ENCODE results near the gene NPSR1.

DNA sequence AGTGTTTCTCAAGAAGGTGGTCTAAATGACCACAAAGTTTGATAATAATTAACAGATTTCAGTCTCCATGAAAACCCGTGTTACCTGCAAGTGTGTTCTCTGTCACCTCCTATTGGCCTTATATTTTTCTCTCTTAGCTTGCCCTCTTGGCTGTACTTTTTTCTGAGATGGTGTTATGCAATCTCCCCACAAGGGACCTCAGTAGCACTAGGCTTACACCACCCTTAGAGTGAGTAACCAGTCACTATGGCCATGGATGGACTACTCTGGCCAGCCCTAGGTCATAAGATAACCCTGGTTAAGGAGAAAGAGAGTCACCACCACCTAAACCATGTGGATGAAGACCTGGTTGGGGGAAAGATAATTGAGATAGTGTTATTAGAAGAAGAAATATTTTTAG is 76.8 kb downstream of the NPSR1 start:
- TF ChIP-seq, protein P1, sequence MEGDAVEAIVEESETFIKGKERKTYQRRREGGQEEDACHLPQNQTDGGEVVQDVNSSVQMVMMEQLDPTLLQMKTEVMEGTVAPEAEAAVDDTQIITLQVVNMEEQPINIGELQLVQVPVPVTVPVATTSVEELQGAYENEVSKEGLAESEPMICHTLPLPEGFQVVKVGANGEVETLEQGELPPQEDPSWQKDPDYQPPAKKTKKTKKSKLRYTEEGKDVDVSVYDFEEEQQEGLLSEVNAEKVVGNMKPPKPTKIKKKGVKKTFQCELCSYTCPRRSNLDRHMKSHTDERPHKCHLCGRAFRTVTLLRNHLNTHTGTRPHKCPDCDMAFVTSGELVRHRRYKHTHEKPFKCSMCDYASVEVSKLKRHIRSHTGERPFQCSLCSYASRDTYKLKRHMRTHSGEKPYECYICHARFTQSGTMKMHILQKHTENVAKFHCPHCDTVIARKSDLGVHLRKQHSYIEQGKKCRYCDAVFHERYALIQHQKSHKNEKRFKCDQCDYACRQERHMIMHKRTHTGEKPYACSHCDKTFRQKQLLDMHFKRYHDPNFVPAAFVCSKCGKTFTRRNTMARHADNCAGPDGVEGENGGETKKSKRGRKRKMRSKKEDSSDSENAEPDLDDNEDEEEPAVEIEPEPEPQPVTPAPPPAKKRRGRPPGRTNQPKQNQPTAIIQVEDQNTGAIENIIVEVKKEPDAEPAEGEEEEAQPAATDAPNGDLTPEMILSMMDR (IDR thresholded peaks at IDR 0.05; ENCODE audit: low read depth, low read length, missing input control) = no peak
- no peak for TF ChIP-seq SP1 (IDR thresholded peaks at IDR 0.05)
- TF ChIP-seq, protein P2, sequence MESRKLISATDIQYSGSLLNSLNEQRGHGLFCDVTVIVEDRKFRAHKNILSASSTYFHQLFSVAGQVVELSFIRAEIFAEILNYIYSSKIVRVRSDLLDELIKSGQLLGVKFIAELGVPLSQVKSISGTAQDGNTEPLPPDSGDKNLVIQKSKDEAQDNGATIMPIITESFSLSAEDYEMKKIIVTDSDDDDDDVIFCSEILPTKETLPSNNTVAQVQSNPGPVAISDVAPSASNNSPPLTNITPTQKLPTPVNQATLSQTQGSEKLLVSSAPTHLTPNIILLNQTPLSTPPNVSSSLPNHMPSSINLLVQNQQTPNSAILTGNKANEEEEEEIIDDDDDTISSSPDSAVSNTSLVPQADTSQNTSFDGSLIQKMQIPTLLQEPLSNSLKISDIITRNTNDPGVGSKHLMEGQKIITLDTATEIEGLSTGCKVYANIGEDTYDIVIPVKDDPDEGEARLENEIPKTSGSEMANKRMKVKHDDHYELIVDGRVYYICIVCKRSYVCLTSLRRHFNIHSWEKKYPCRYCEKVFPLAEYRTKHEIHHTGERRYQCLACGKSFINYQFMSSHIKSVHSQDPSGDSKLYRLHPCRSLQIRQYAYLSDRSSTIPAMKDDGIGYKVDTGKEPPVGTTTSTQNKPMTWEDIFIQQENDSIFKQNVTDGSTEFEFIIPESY (IDR thresholded peaks at IDR 0.05) = no peak
- TF ChIP-seq, protein P3, sequence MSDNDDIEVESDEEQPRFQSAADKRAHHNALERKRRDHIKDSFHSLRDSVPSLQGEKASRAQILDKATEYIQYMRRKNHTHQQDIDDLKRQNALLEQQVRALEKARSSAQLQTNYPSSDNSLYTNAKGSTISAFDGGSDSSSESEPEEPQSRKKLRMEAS (IDR thresholded peaks at IDR 0.05) = no peak
- TF ChIP-seq RXRA (IDR thresholded peaks at IDR 0.05) = no peak
- TF ChIP-seq JUND (IDR thresholded peaks at IDR 0.05) = no peak
- TF ChIP-seq EGR1 (IDR thresholded peaks at IDR 0.05; ENCODE audit: low read depth in 2 of 2) = no peak
- no peak for TF ChIP-seq RAD21 (IDR thresholded peaks at IDR 0.05)
- TF ChIP-seq, protein P4, sequence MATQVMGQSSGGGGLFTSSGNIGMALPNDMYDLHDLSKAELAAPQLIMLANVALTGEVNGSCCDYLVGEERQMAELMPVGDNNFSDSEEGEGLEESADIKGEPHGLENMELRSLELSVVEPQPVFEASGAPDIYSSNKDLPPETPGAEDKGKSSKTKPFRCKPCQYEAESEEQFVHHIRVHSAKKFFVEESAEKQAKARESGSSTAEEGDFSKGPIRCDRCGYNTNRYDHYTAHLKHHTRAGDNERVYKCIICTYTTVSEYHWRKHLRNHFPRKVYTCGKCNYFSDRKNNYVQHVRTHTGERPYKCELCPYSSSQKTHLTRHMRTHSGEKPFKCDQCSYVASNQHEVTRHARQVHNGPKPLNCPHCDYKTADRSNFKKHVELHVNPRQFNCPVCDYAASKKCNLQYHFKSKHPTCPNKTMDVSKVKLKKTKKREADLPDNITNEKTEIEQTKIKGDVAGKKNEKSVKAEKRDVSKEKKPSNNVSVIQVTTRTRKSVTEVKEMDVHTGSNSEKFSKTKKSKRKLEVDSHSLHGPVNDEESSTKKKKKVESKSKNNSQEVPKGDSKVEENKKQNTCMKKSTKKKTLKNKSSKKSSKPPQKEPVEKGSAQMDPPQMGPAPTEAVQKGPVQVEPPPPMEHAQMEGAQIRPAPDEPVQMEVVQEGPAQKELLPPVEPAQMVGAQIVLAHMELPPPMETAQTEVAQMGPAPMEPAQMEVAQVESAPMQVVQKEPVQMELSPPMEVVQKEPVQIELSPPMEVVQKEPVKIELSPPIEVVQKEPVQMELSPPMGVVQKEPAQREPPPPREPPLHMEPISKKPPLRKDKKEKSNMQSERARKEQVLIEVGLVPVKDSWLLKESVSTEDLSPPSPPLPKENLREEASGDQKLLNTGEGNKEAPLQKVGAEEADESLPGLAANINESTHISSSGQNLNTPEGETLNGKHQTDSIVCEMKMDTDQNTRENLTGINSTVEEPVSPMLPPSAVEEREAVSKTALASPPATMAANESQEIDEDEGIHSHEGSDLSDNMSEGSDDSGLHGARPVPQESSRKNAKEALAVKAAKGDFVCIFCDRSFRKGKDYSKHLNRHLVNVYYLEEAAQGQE (IDR thresholded peaks at IDR 0.05) = no peak
- TF ChIP-seq, protein P5, sequence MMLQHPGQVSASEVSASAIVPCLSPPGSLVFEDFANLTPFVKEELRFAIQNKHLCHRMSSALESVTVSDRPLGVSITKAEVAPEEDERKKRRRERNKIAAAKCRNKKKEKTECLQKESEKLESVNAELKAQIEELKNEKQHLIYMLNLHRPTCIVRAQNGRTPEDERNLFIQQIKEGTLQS (IDR thresholded peaks at IDR 0.05) = no peak
- TF ChIP-seq TAF1 (conservative IDR thresholded peaks at IDR 0.05) = no peak
- TF ChIP-seq FOXA2 (IDR thresholded peaks at IDR 0.05) = no peak
- TF ChIP-seq GABPA (IDR thresholded peaks at IDR 0.05 in 1 of 2, conservative IDR thresholded peaks at IDR 0.05 in 1 of 2) = no peak
